Measurements from ENCODE around the gene NDST3. TPM values are rescaled to one million over a fixed set of nuclear protein-coding genes. Genes with fewer than 3 reads are reported as not detected.

The NDST3 gene
- total and polyA plus RNA-seq, 2 donors from 2014 or later: 0.09 to 0.22 TPM

DNA sequence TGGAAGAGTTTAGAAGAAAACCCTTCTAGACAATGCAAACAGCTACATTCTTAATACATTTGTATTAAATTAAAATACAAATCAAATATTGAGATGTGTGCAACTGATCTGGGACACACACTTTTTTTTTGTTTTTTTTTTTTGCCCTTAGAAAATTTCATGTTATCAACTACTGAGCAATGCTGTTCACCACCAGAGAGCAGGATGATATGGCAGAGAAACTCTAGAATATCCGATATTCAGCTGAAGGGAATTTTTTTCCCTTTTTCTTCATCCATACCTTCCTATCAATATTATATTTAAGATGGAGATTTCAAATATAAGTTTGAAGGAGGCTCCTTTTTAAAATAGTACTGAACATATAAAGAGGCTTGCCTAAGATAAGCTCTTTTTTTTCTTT lies 1.0 kb downstream of the NDST3 start:
- H3K27ac ChIP-seq (ENCODE audit: low read depth in 2 of 2, low read length in 2 of 2): no peak overlapping the region
- no peak overlapping the region for H3K4me3 ChIP-seq (ENCODE audit: low read length in 3 of 3)
- intact Hi-C loops (cut with DNase I): no loop called here
- TF ChIP-seq, protein P1, sequence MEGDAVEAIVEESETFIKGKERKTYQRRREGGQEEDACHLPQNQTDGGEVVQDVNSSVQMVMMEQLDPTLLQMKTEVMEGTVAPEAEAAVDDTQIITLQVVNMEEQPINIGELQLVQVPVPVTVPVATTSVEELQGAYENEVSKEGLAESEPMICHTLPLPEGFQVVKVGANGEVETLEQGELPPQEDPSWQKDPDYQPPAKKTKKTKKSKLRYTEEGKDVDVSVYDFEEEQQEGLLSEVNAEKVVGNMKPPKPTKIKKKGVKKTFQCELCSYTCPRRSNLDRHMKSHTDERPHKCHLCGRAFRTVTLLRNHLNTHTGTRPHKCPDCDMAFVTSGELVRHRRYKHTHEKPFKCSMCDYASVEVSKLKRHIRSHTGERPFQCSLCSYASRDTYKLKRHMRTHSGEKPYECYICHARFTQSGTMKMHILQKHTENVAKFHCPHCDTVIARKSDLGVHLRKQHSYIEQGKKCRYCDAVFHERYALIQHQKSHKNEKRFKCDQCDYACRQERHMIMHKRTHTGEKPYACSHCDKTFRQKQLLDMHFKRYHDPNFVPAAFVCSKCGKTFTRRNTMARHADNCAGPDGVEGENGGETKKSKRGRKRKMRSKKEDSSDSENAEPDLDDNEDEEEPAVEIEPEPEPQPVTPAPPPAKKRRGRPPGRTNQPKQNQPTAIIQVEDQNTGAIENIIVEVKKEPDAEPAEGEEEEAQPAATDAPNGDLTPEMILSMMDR (IDR thresholded peaks at IDR 0.05; ENCODE audit: borderline replicate concordance, extremely low read depth, insufficient read depth): no peak
- H3K27me3 ChIP-seq (ENCODE audit: control insufficient read depth, insufficient read depth, low read length): no peaks in the 10 kb centered on the region
- no peaks in the 10 kb centered on the region for H3K4me1 ChIP-seq (ENCODE audit: control insufficient read depth in 2 of 3, insufficient read depth in 2 of 3, low read depth in 1 of 3, low read length in 3 of 3)
- no peaks in the 10 kb centered on the region for H3K9me3 ChIP-seq (ENCODE audit: control insufficient read depth in 2 of 3, insufficient read depth in 1 of 3, low read length in 3 of 3)
- FAIRE-seq: no peak
- H3K36me3 ChIP-seq (ENCODE audit: control insufficient read depth in 2 of 3, insufficient read depth in 3 of 3, low read length in 3 of 3): no peaks in the 10 kb centered on the region
- H3K9ac ChIP-seq (ENCODE audit: low read length in 3 of 3): no peak overlapping the region
- no peak for DNase-seq

DNA sequence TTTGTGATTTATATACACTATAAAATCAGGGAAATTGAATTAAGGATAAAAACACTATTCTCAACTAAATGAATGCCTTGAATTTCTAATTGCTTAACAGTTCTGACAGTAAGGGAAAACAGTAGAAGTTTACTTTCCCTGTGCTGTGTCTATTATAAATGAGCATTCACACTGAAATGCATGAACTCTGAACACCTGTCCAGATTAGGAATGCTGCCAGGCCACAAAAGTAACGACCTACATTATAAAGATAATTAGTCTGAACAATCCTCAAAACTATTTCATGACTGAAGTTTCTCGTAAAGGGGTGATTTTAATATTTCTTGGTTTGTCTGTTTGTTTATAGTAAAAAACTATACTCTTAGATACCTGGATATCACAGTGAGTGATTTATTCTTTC lies 2.0 kb downstream of the NDST3 start:
- Histone ChIP-seq H3K4me1 (ENCODE audit: control insufficient read depth in 2 of 3, insufficient read depth in 2 of 3, low read depth in 1 of 3, low read length in 3 of 3) (no peaks in the 10 kb centered on the region), H3K27me3 (ENCODE audit: control insufficient read depth, insufficient read depth, low read length) (no peaks in the 10 kb centered on the region), H3K36me3 (ENCODE audit: control insufficient read depth in 2 of 3, insufficient read depth in 3 of 3, low read length in 3 of 3) (no peaks in the 10 kb centered on the region), H3K27ac (ENCODE audit: low read depth in 2 of 2, low read length in 2 of 2) (no peak overlapping the region), H3K4me3 (ENCODE audit: low read length in 3 of 3) (no peak overlapping the region), H3K9ac (ENCODE audit: low read length in 3 of 3) (no peak overlapping the region), H3K9me3 (ENCODE audit: control insufficient read depth in 2 of 3, insufficient read depth in 1 of 3, low read length in 3 of 3) (no peaks in the 10 kb centered on the region)
- intact Hi-C loops (cut with DNase I): no loop called here
- no peak for DNase-seq
- TF ChIP-seq, protein P1 (IDR thresholded peaks at IDR 0.05; ENCODE audit: borderline replicate concordance, extremely low read depth, insufficient read depth): no peak
- no peak for FAIRE-seq

DNA sequence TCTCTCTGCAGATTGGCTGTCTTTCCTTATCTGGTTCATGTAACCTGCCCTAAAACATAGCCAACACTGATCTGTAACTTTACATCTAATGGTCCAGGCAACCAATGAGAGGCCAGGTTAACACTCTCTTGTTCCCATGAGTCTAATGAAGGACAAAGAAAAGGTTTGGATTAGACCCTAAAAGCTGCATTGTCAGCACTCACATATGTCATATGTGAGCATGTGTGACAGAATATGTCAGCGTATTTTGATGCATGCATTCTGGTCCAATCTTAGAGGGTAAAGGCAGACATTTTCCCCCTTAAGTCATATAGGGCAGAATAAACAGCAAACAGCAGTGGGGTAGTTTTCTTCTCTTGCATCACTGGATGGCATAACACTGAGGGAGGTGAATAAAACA lies 3.7 kb downstream of the NDST3 start:
- H3K9me3 ChIP-seq (ENCODE audit: control insufficient read depth in 2 of 3, insufficient read depth in 1 of 3, low read length in 3 of 3): no peaks in the 10 kb centered on the region
- TF ChIP-seq, protein P1 (IDR thresholded peaks at IDR 0.05; ENCODE audit: borderline replicate concordance, extremely low read depth, insufficient read depth): no peak
- FAIRE-seq (no peak), DNase-seq (no peak)
- no peak overlapping the region for H3K27ac ChIP-seq (ENCODE audit: low read depth in 2 of 2, low read length in 2 of 2)
- no peaks in the 10 kb centered on the region for H3K4me1 ChIP-seq (ENCODE audit: control insufficient read depth in 2 of 3, insufficient read depth in 2 of 3, low read depth in 1 of 3, low read length in 3 of 3)
- H3K9ac ChIP-seq (ENCODE audit: low read length in 3 of 3): no peak overlapping the region
- no peaks in the 10 kb centered on the region for H3K36me3 ChIP-seq (ENCODE audit: control insufficient read depth in 2 of 3, insufficient read depth in 3 of 3, low read length in 3 of 3)
- no peak overlapping the region for H3K4me3 ChIP-seq (ENCODE audit: low read length in 3 of 3)
- intact Hi-C loops (cut with DNase I): no loop called here
- H3K27me3 ChIP-seq (ENCODE audit: control insufficient read depth, insufficient read depth, low read length): no peaks in the 10 kb centered on the region

DNA sequence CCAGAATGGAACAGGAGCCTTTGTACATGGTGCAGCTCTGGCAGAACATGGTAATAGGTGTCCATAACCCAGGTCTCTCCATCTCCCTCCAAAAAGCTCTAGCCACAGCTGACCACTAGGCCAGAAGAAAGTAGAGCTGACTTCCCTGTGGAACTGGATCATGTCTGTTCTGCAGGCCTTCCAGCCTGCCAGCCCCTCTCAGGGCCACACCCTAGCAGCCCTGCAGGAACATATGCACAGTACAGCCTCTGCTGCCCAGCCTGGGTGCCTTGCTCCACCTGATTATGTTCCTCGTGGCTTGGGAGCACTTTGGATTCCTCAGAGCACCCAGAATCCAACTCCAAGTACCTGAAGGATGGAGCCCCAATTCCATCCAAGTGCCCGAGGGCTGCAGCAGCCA lies 12.0 kb downstream of the NDST3 start:
- Histone ChIP-seq H3K4me1 (ENCODE audit: control insufficient read depth in 2 of 3, insufficient read depth in 2 of 3, low read depth in 1 of 3, low read length in 3 of 3) (no peaks in the 10 kb centered on the region), H3K27ac (ENCODE audit: low read depth in 2 of 2, low read length in 2 of 2) (no peak overlapping the region), H3K27me3 (ENCODE audit: control insufficient read depth, insufficient read depth, low read length) (no peaks in the 10 kb centered on the region), H3K36me3 (ENCODE audit: control insufficient read depth in 2 of 3, insufficient read depth in 3 of 3, low read length in 3 of 3) (no peaks in the 10 kb centered on the region), H3K4me3 (ENCODE audit: low read length in 3 of 3) (no peak overlapping the region), H3K9me3 (ENCODE audit: control insufficient read depth in 2 of 3, insufficient read depth in 1 of 3, low read length in 3 of 3) (peaks cover 0 to 2% (median 0%) of the 10 kb centered on the region in 3 donors), H3K9ac (ENCODE audit: low read length in 3 of 3) (no peak overlapping the region)
- FAIRE-seq: no peak
- DNase-seq: no peak
- intact Hi-C loops (cut with DNase I): no loop called here
- TF ChIP-seq, protein P1 (IDR thresholded peaks at IDR 0.05; ENCODE audit: borderline replicate concordance, extremely low read depth, insufficient read depth): no peak

Measured in kidney (tissue), 14 donors.